HEK293 (cell line): ENCODE results near the gene PRR36.

Experiments used
- BCL11A ChIP-seq: fragments of 450-650 bp; formaldehyde crosslinking; IDR thresholded peaks from 2 replicates; pipeline ENCODE4 v1.5.1; 2016; ENCODE audit warnings: low read depth, missing biosample characterization, missing genetic modification characterization
- MEIS1 ChIP-seq: sonication (generic); formaldehyde crosslinking; IDR thresholded peaks from 2 replicates; pipeline ENCODE4 v1.8.1; 2022; ENCODE audit warnings: missing genetic modification reagents, mild to moderate bottlenecking, borderline replicate concordance
- RBAK ChIP-seq: fragments of 450-650 bp; formaldehyde crosslinking; IDR thresholded peaks from 2 replicates; pipeline ENCODE4 v1.5.1; 2016; ENCODE audit warnings: missing biosample characterization, missing genetic modification characterization
- ZNF121 ChIP-seq: fragments of 450-650 bp; formaldehyde crosslinking; IDR thresholded peaks from 2 replicates; pipeline ENCODE4 v1.5.1; 2016; ENCODE audit warnings: missing biosample characterization, missing genetic modification characterization
- ZNF140 ChIP-seq: fragments of 450-650 bp; formaldehyde crosslinking; IDR thresholded peaks from 2 replicates; pipeline ENCODE4 v1.5.1; 2016; ENCODE audit warnings: missing biosample characterization, missing genetic modification characterization
- ZNF211 ChIP-seq: fragments of 450-650 bp; formaldehyde crosslinking; IDR thresholded peaks from 2 replicates; pipeline ENCODE4 v1.5.1; 2016; ENCODE audit warnings: low read depth, missing biosample characterization, missing genetic modification characterization
- ZNF423 ChIP-seq: fragments of 450-650 bp; formaldehyde crosslinking; IDR thresholded peaks from 2 replicates; pipeline ENCODE4 v1.5.1; 2016; ENCODE audit warnings: missing biosample characterization, missing genetic modification characterization
- ZNF48 ChIP-seq: fragments of 450-650 bp; formaldehyde crosslinking; IDR thresholded peaks from 2 replicates; pipeline ENCODE4 v1.5.1; 2016; ENCODE audit warnings: missing biosample characterization, missing genetic modification characterization
- ZNF677 ChIP-seq: fragments of 450-650 bp; IDR thresholded peaks from 2 replicates; pipeline ENCODE4 v1.5.0; 2018; ENCODE audit warnings: missing biosample characterization, mild to moderate bottlenecking, missing genetic modification characterization, moderate library complexity
- ZNF701 ChIP-seq: fragments of 450-650 bp; formaldehyde crosslinking; IDR thresholded peaks from 2 replicates; pipeline ENCODE4 v1.5.1; 2016; ENCODE audit warnings: missing biosample characterization, missing genetic modification characterization
- ZNF707 ChIP-seq: fragments of 450-650 bp; formaldehyde crosslinking; IDR thresholded peaks from 2 replicates; pipeline ENCODE4 v1.5.1; 2016; ENCODE audit warnings: missing biosample characterization, missing genetic modification characterization
- ZSCAN30 ChIP-seq: fragments of 450-650 bp; IDR thresholded peaks from 2 replicates; pipeline ENCODE4 v1.5.1; 2018; ENCODE audit warnings: missing biosample characterization, mild to moderate bottlenecking, missing genetic modification characterization, moderate library complexity
- TF ChIP-seq, protein P1 (sequence below): fragments of 450-650 bp; formaldehyde crosslinking; IDR thresholded peaks from 2 replicates; pipeline ENCODE4 v1.5.1; 2016; ENCODE audit warnings: missing biosample characterization, missing genetic modification characterization

DNA sequence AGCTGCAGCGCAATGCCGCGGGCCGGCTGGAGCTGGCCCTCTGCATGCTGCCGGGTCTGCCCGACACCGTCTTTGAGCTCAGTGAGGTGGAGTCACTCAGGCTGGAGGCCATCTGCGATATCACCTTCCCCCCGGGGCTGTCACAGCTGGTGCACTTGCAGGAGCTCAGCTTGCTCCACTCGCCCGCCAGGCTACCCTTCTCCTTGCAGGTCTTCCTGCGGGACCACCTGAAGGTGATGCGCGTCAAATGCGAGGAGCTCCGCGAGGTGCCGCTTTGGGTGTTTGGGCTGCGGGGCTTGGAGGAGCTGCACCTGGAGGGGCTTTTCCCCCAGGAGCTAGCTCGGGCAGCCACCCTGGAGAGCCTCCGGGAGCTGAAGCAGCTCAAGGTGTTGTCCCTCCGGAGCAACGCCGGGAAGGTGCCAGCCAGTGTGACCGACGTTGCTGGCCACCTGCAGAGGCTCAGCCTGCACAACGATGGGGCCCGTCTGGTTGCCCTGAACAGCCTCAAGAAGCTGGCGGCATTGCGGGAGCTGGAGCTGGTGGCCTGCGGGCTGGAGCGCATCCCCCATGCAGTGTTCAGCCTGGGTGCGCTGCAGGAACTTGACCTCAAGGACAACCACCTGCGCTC, 25.7 kb upstream of the PRR36 start:
- TF ChIP-seq, protein P1, sequence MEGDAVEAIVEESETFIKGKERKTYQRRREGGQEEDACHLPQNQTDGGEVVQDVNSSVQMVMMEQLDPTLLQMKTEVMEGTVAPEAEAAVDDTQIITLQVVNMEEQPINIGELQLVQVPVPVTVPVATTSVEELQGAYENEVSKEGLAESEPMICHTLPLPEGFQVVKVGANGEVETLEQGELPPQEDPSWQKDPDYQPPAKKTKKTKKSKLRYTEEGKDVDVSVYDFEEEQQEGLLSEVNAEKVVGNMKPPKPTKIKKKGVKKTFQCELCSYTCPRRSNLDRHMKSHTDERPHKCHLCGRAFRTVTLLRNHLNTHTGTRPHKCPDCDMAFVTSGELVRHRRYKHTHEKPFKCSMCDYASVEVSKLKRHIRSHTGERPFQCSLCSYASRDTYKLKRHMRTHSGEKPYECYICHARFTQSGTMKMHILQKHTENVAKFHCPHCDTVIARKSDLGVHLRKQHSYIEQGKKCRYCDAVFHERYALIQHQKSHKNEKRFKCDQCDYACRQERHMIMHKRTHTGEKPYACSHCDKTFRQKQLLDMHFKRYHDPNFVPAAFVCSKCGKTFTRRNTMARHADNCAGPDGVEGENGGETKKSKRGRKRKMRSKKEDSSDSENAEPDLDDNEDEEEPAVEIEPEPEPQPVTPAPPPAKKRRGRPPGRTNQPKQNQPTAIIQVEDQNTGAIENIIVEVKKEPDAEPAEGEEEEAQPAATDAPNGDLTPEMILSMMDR (tag by site-specific recombination), result no peak
- no peak for TF ChIP-seq ZNF140 (tag by site-specific recombination)
- TF ChIP-seq ZNF48 (tag by site-specific recombination), result no peak
- TF ChIP-seq ZNF677, result no peak
- TF ChIP-seq ZNF707 (tag by site-specific recombination), result no peak
- no peak for TF ChIP-seq ZNF423 (tag by site-specific recombination)
- TF ChIP-seq BCL11A (tag by site-specific recombination), result no peak
- TF ChIP-seq ZNF701 (tag by site-specific recombination), result no peak
- TF ChIP-seq RBAK (tag by site-specific recombination), result no peak
- no peak for TF ChIP-seq ZNF121 (tag by site-specific recombination)
- TF ChIP-seq MEIS1 (CRISPR knock-in tag), result no peak
- no peak for TF ChIP-seq ZSCAN30
- TF ChIP-seq ZNF211 (tag by site-specific recombination), result no peak
